ENCODE results near the gene JOSD1.

DNA sequence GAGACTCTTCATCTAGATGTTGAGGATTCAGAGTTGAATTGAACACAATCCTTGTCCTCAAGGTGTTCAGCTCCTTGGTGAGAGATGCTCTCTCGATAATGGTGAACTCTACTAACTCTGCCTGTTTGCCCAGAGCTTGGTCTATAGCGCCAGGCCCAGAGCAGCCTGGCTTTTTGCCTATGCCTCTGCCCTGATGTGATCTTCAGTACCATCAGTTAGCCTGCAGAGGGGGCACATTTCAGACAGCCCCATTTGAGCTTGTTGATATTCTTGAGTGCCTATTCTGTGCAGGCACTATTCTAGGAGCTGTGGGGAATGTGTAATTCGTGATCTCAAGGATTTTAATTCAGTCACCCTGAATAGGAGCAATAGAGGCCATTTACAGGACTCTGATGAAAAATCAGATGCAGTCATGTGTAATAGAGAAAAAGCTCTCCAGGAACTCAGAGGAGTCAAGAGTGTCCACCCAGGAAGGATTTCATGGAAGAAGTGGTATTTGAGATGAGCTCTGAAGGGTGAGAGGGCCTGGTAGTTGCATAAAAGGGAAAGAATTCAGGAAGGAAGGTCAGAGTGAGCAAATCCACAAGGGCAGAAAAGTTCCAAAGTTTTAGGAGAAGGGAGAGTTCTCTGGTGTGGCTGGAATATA is 24.3 kb upstream of the JOSD1 start:
- TF ChIP-seq CTCF (IDR thresholded peaks at IDR 0.05; ENCODE audit: low read length): peak; percentile 56
- TF ChIP-seq EZH2 (optimal IDR thresholded peaks at IDR 0.05; ENCODE audit: low read depth, low read length): no peak
- TF ChIP-seq EZH2phosphoT487 (IDR thresholded peaks at IDR 0.05; ENCODE audit: low read length): no peak

All from MM.1S (cell line).